Measurements from ENCODE around the gene MAP1B. TPM values are rescaled to one million over a fixed set of nuclear protein-coding genes. Genes with fewer than 3 reads are reported as not detected.

The MAP1B gene
- total and polyA plus RNA-seq, 9 of the 15 experiments (the other 6 are each of a cell fraction or from before 2014, with no cell fraction given): 5.2 to 66.1 (median 17.3) TPM

GRCh38 chr5:72126796-72127195, 19.5 kb downstream of the MAP1B start (continued):
- TF ChIP-seq AFF4 (CRISPR knock-in tag; IDR thresholded peaks at IDR 0.05) (no peak), GABPB2 (CRISPR knock-in tag; conservative IDR thresholded peaks at IDR 0.05) (no peak), TFE3 (CRISPR knock-in tag; IDR thresholded peaks at IDR 0.05) (no peak), ZNF444 (CRISPR knock-in tag; IDR thresholded peaks at IDR 0.05) (no peak), SFPQ (IDR thresholded peaks at IDR 0.05; ENCODE audit: low read depth, low read length) (no peak), ZNF511 (CRISPR knock-in tag; IDR thresholded peaks at IDR 0.05) (no peak), CBFA2T3 (IDR thresholded peaks at IDR 0.05) (no peak)

Data from K562 (cell line).